Measurements from ENCODE around the gene SMARCAD1. TPM values are rescaled to one million over a fixed set of nuclear protein-coding genes. Genes with fewer than 3 reads are reported as not detected.

The SMARCAD1 gene
- total RNA-seq, 1 donor = 38.7 TPM

DNA sequence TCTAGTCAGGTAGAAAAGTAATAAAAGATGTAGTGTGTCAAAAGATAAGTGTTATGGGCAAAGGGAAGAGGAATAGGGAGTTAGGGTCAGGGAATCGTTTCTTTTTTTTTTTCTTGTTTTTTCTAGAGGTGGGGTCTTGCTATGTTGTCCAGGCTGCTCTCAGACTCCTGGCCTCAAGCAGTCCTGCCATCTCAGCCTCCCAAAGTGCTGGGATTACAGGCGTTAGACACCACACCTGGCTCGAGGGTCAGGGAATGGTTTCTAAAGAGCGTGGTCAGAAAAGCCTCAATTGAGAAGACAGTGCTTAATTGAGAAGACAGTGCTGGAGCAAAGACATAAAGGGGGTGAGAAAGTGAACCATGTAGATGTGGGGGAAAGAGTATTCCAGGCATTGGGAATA, 19.1 kb downstream of the SMARCAD1 start:
- H4K20me1 ChIP-seq (ENCODE audit: insufficient read depth, low read length) = peaks cover 8% of the 10 kb centered on the region
- H3K79me2 ChIP-seq (ENCODE audit: insufficient read depth, low read length) = peaks cover 50% of the 10 kb centered on the region
- H2AFZ ChIP-seq (ENCODE audit: low read length) = no peak overlapping the region
- TF ChIP-seq, protein P1, sequence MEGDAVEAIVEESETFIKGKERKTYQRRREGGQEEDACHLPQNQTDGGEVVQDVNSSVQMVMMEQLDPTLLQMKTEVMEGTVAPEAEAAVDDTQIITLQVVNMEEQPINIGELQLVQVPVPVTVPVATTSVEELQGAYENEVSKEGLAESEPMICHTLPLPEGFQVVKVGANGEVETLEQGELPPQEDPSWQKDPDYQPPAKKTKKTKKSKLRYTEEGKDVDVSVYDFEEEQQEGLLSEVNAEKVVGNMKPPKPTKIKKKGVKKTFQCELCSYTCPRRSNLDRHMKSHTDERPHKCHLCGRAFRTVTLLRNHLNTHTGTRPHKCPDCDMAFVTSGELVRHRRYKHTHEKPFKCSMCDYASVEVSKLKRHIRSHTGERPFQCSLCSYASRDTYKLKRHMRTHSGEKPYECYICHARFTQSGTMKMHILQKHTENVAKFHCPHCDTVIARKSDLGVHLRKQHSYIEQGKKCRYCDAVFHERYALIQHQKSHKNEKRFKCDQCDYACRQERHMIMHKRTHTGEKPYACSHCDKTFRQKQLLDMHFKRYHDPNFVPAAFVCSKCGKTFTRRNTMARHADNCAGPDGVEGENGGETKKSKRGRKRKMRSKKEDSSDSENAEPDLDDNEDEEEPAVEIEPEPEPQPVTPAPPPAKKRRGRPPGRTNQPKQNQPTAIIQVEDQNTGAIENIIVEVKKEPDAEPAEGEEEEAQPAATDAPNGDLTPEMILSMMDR (IDR thresholded peaks at IDR 0.05; ENCODE audit: extremely low read depth, low read depth, low read length) = no peak
- H3K4me2 ChIP-seq (ENCODE audit: insufficient read depth, low read length) = no peak overlapping the region
- no peak overlapping the region for H3K27ac ChIP-seq (ENCODE audit: low read depth, low read length)
- no peaks in the 10 kb centered on the region for H3K4me1 ChIP-seq (ENCODE audit: insufficient read depth, low read length)
- H3K9me3 ChIP-seq (ENCODE audit: low read depth, low read length) = no peaks in the 10 kb centered on the region
- peaks cover 17% of the 10 kb centered on the region for H3K36me3 ChIP-seq (ENCODE audit: insufficient read depth, low read length)
- no peak for DNase-seq (ENCODE audit: insufficient read length, low spot score, missing footprints)
- no peak overlapping the region for H3K4me3 ChIP-seq (ENCODE audit: insufficient read depth, low read length)
- H3K27me3 ChIP-seq (ENCODE audit: insufficient read depth, low read length) = no peaks in the 10 kb centered on the region

DNA sequence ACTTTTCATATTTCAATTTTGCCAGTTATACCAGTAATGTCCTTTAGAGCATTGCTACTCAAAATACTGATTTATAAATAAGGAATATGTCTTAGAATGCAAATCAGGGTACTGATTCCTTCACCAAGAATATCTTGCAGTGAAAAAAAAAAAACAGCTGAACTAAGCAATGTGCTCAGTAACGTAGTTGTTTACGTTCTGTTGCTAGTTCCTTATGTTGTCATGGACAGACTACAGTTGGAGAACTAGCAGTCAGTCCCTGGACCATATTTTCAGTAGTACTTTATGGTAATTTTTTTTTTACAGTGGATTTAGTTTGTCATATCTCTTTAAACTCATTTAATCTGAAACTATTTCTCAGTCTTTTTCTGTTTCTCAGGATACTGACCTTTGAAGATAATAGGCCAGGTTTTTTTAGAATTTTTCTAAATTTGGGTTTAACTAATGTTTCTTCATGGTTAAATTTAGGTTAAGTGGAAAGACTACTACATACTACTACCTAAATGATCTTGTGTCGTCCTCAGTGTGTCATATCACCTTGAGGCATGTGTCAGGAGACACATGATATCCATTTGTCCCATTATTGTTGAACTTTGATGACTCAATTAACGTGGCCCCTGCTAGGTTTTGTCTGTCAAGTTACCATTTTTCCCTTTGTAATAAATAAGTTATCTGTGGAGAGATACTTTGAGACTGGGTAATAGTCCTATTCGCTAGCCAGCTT, 21.0 kb downstream of the SMARCAD1 start:
- Histone ChIP-seq H3K36me3 (ENCODE audit: insufficient read depth, low read length) (peaks cover 21% of the 10 kb centered on the region), H3K4me1 (ENCODE audit: insufficient read depth, low read length) (peaks cover 10% of the 10 kb centered on the region), H3K27me3 (ENCODE audit: insufficient read depth, low read length) (no peaks in the 10 kb centered on the region), H2AFZ (ENCODE audit: low read length) (no peak overlapping the region), H4K20me1 (ENCODE audit: insufficient read depth, low read length) (peaks cover 8% of the 10 kb centered on the region), H3K4me2 (ENCODE audit: insufficient read depth, low read length) (no peak overlapping the region), H3K27ac (ENCODE audit: low read depth, low read length) (no peak overlapping the region), H3K79me2 (ENCODE audit: insufficient read depth, low read length) (peaks cover 43% of the 10 kb centered on the region), H3K9me3 (ENCODE audit: low read depth, low read length) (no peaks in the 10 kb centered on the region), H3K4me3 (ENCODE audit: insufficient read depth, low read length) (no peak overlapping the region)
- no peak for DNase-seq (ENCODE audit: insufficient read length, low spot score, missing footprints)
- TF ChIP-seq, protein P1 (IDR thresholded peaks at IDR 0.05; ENCODE audit: extremely low read depth, low read depth, low read length) = no peak

DNA sequence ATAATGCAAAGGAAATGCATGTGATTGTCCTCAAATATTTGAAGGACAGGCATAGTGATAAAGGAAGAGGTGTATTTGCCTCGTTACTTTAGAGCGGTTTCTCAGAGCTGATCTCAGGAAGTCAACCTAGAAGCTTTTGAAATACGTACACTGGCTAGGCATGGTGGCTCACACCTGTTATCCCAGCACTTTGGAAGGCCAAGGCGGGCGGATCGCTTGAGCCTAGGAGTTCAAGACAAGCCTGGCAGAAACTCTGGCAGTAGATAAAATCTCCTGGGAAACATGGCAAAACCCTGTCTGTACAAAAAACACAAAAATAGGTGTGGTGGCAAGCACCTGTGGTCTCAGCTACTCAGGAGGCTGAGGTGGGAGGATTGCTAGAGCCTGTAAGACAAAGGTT, 24.9 kb downstream of the SMARCAD1 start:
- peaks cover 23% of the 10 kb centered on the region for H3K36me3 ChIP-seq (ENCODE audit: insufficient read depth, low read length)
- H3K4me1 ChIP-seq (ENCODE audit: insufficient read depth, low read length) = peaks cover 13% of the 10 kb centered on the region
- H3K9me3 ChIP-seq (ENCODE audit: low read depth, low read length) = no peaks in the 10 kb centered on the region
- no peak overlapping the region for H3K27ac ChIP-seq (ENCODE audit: low read depth, low read length)
- no peak overlapping the region for H2AFZ ChIP-seq (ENCODE audit: low read length)
- TF ChIP-seq, protein P1 (IDR thresholded peaks at IDR 0.05; ENCODE audit: extremely low read depth, low read depth, low read length) = no peak
- no peak overlapping the region for H3K4me3 ChIP-seq (ENCODE audit: insufficient read depth, low read length)
- no peaks in the 10 kb centered on the region for H3K27me3 ChIP-seq (ENCODE audit: insufficient read depth, low read length)
- H3K4me2 ChIP-seq (ENCODE audit: insufficient read depth, low read length) = no peak overlapping the region
- H4K20me1 ChIP-seq (ENCODE audit: insufficient read depth, low read length) = peaks cover 8% of the 10 kb centered on the region
- H3K79me2 ChIP-seq (ENCODE audit: insufficient read depth, low read length) = peaks cover 14% of the 10 kb centered on the region
- DNase-seq (ENCODE audit: insufficient read length, low spot score, missing footprints) = no peak

DNA sequence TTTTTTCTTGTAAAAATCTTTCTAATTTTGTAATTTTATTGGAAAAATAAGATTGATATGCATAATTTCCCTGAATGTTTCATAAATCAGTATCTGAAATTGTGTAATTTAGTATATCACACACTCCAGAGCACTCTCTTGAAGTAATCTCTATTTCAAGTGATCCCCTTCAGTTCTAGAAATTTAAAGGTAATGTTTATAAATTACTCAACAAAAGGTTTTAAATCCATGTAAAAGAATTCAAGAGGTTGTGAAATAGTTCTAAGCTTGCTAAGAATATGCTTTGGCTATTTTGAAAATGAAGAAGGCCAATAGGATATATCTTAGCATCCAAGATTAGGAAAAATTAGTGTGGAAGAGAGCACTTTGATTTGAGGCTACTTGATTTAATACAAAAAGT, 28.2 kb downstream of the SMARCAD1 start:
- Histone ChIP-seq H3K4me2 (ENCODE audit: insufficient read depth, low read length) (no peak overlapping the region), H3K4me1 (ENCODE audit: insufficient read depth, low read length) (peaks cover 13% of the 10 kb centered on the region), H3K27me3 (ENCODE audit: insufficient read depth, low read length) (no peaks in the 10 kb centered on the region), H2AFZ (ENCODE audit: low read length) (no peak overlapping the region), H3K27ac (ENCODE audit: low read depth, low read length) (no peak overlapping the region), H4K20me1 (ENCODE audit: insufficient read depth, low read length) (no peaks in the 10 kb centered on the region), H3K79me2 (ENCODE audit: insufficient read depth, low read length) (no peaks in the 10 kb centered on the region), H3K36me3 (ENCODE audit: insufficient read depth, low read length) (peaks cover 33% of the 10 kb centered on the region), H3K4me3 (ENCODE audit: insufficient read depth, low read length) (no peak overlapping the region), H3K9me3 (ENCODE audit: low read depth, low read length) (no peaks in the 10 kb centered on the region)
- DNase-seq (ENCODE audit: insufficient read length, low spot score, missing footprints) = no peak
- TF ChIP-seq, protein P1 (IDR thresholded peaks at IDR 0.05; ENCODE audit: extremely low read depth, low read depth, low read length) = no peak

Measured in osteoblast (primary cell).